ENCODE measurements around the gene DNAAF3.

The DNAAF3 gene

GRCh38 chr19:55152017-55152416 lies 14.4 kb downstream of the DNAAF3 start:
- DNase-seq, result no peak

GRCh38 chr19:55149078-55150003 lies 17.1 kb downstream of the DNAAF3 start, which contains the start of gene TNNT1:
Gene TNNT1 (minus strand): TSS chr19:55149206. CDS start chr19:55147157, 2,049 bp downstream.
- DNase-seq, result no peak

- no peak for DNase-seq
These were observed 18.7 kb downstream of the DNAAF3 start for GRCh38 chr19:55147545-55148251.

GRCh38 chr19:55146705-55147273 lies 19.6 kb downstream of the DNAAF3 start:
- DNase-seq, result peak; percentile 76

- no peak for DNase-seq
These were observed 20.2 kb downstream of the DNAAF3 start for GRCh38 chr19:55146078-55146704.

- no peak for DNase-seq
These were observed 21.2 kb downstream of the DNAAF3 start for GRCh38 chr19:55145232-55145631.

- no peak for DNase-seq
These were observed 24.7 kb downstream of the DNAAF3 start for GRCh38 chr19:55141696-55142095.

GRCh38 chr19:55137915-55138314 lies 28.5 kb downstream of the DNAAF3 start:
- DNase-seq, result no peak

GRCh38 chr19:55136399-55137102 lies 29.9 kb downstream of the DNAAF3 start:
- DNase-seq, result no peak

GRCh38 chr19:55134736-55135135 lies 31.7 kb downstream of the DNAAF3 start:
- no peak for DNase-seq

GRCh38 chr19:55133639-55134444 lies 32.6 kb downstream of the DNAAF3 start:
- no peak for DNase-seq

- no peak for DNase-seq
These were observed 33.8 kb downstream of the DNAAF3 start for GRCh38 chr19:55132453-55133129.

GRCh38 chr19:55131421-55131820 lies 35.0 kb downstream of the DNAAF3 start:
- no peak for DNase-seq

GRCh38 chr19:55119053-55119452 lies 47.4 kb downstream of the DNAAF3 start:
- DNase-seq, result no peak

- DNase-seq, result no peak
These were observed 47.9 kb downstream of the DNAAF3 start for GRCh38 chr19:55118401-55118991.

- DNase-seq, result peak; percentile 98
These were observed 48.6 kb downstream of the DNAAF3 start for GRCh38 chr19:55117663-55118391.

GRCh38 chr19:55116859-55117662 lies 49.4 kb downstream of the DNAAF3 start, which contains the start of gene PPP1R12C:
Gene PPP1R12C (minus strand): TSS chr19:55117637. CDS start chr19:55117543, 94 bp downstream.
- DNase-seq, result no peak

- DNase-seq, result no peak
These were observed 50.1 kb downstream of the DNAAF3 start for GRCh38 chr19:55116232-55116858.
